OCI-LY1 (cell line): ENCODE measurements around the gene MAN1B1.
"Not testable (repeated sequence)": the region's sequence is repeated elsewhere in the genome, so short reads cannot be mapped to it uniquely, and the experiment has no call there.

ENCODE experiments used
- H2AFZ ChIP-seq: fragments of 200-600 bp; sonication (generic), shearing (Covaris generic); 2 replicates; pipeline ENCODE4 v1.6.0; 2014; ENCODE audit warnings: antibody characterized with exemption, mild to moderate bottlenecking, low read length
- H3F3A ChIP-seq: fragments of 200-600 bp; sonication (generic), shearing (Covaris generic); 2 replicates; pipeline ENCODE4 v1.6.0; 2014; ENCODE audit warnings: mild to moderate bottlenecking, antibody characterized with exemption, low read length, moderate library complexity; ENCODE audit not compliant: insufficient read depth
- H3K27ac ChIP-seq: fragments of 200-600 bp; sonication (generic); 2 replicates; pipeline ENCODE4 v1.5.1; 2014; ENCODE audit warnings: low read length, mixed run types, mild to moderate bottlenecking, low read depth; ENCODE audit not compliant: poor library complexity, severe bottlenecking
- H3K27me3 ChIP-seq: fragments of 200-600 bp; sonication (generic); 2 replicates; pipeline ENCODE4 v1.6.0; 2014; ENCODE audit warnings: antibody characterized with exemption, mild to moderate bottlenecking, low read length, moderate library complexity; ENCODE audit not compliant: insufficient read depth
- H3K36me3 ChIP-seq: fragments of 200-600 bp; sonication (generic); 2 replicates; pipeline ENCODE4 v1.6.1; 2014; ENCODE audit warnings: mild to moderate bottlenecking, antibody characterized with exemption, low read length, moderate library complexity, mixed read lengths; ENCODE audit not compliant: insufficient read depth
- H3K4me1 ChIP-seq: fragments of 200-600 bp; sonication (generic); 2 replicates; pipeline ENCODE4 v1.5.1; 2014; ENCODE audit warnings: mild to moderate bottlenecking, low read length, moderate library complexity; ENCODE audit not compliant: insufficient read depth, severe bottlenecking
- H3K4me2 ChIP-seq: fragments of 200-600 bp; sonication (generic), shearing (Covaris generic); 2 replicates; pipeline ENCODE4 v1.6.1; 2014; ENCODE audit warnings: low read length
- H3K4me3 ChIP-seq: fragments of 200-600 bp; sonication (generic); 2 replicates; pipeline ENCODE4 v1.5.1; 2014; ENCODE audit warnings: low read length, low read depth, mild to moderate bottlenecking, mixed read lengths; ENCODE audit not compliant: poor library complexity, severe bottlenecking
- H3K79me2 ChIP-seq: fragments of 200-600 bp; shearing (Covaris generic); 2 replicates; pipeline ENCODE4 v1.6.1; 2016; ENCODE audit warnings: mixed run types, low read length, mixed read lengths; ENCODE audit not compliant: insufficient read depth
- H3K9ac ChIP-seq: fragments of 200-600 bp; sonication (generic), shearing (Covaris generic); 2 replicates; pipeline ENCODE4 v1.6.1; 2014; ENCODE audit warnings: mild to moderate bottlenecking, low read length, mixed read lengths
- H3K9me2 ChIP-seq: fragments of 200-600 bp; sonication (generic), shearing (Covaris generic); 2 replicates; pipeline ENCODE4 v1.6.1; 2014; ENCODE audit warnings: low read depth, mild to moderate bottlenecking, low read length, mixed read lengths
- H3K9me3 ChIP-seq: fragments of 200-600 bp; shearing (Covaris generic); 2 replicates; pipeline ENCODE4 v1.6.1; 2014; ENCODE audit warnings: low read length, mixed read lengths
- H4K20me1 ChIP-seq: fragments of 200-600 bp; sonication (generic), shearing (Covaris generic); 2 replicates; pipeline ENCODE4 v1.6.0; 2016; ENCODE audit warnings: mild to moderate bottlenecking, low read length; ENCODE audit not compliant: insufficient read depth
- EZH2 ChIP-seq: fragments of 200-600 bp; sonication (generic), shearing (Covaris generic); IDR thresholded peaks from 2 replicates; pipeline ENCODE4 v1.8.0; 2017; ENCODE audit warnings: borderline replicate concordance, mixed run types, mild to moderate bottlenecking, antibody characterized with exemption, low read length, moderate library complexity, mixed read lengths
- TF ChIP-seq, protein P1 (sequence below): fragments of 200-600 bp; sonication (generic), shearing (Covaris generic); IDR thresholded peaks from 2 replicates; pipeline ENCODE4 v1.5.1; 2017; ENCODE audit warnings: mild to moderate bottlenecking, antibody characterized with exemption, low read length, moderate library complexity, mixed read lengths

Gene MAN1B1

DNA sequence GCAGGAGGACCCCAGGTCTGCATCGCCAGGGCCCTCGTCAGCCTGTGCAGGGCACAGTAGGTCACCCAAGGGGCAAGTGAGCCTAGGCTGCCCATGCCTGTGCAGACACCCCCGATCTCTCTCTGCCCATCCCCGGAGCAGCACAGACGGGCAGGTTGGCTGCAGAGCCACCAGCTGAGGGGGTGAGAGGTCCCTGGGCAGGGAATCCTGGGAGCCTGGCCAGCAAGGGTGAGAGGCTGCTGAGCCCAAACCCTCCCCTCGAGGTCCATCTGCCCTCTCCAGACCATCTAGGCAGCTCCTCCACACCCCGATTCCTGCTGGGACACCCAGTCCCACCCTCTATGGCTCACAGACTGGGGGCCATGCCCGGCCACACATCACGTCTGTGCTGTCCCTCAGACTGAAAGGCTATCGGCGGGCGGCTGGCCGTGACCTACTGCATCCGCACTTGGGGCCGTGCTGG lies 30.5 kb downstream of the MAN1B1 start:
- Histone ChIP-seq H3K9me2 (no peaks in the 10 kb centered on the region), H3K27me3 (no peaks in the 10 kb centered on the region), H3K9me3 (no peaks in the 10 kb centered on the region), H3K9ac (no peak overlapping the region), H4K20me1 (no peaks in the 10 kb centered on the region), H2AFZ (no peak overlapping the region), H3K36me3 (peaks cover 10% of the 10 kb centered on the region), H3K27ac (no peak overlapping the region), H3F3A (no peaks in the 10 kb centered on the region), H3K79me2 (no peaks in the 10 kb centered on the region), H3K4me3 (no peak overlapping the region), H3K4me2 (no peak overlapping the region), H3K4me1 (peaks cover 41% of the 10 kb centered on the region)
- no peak for TF ChIP-seq EZH2
- TF ChIP-seq, protein P1, sequence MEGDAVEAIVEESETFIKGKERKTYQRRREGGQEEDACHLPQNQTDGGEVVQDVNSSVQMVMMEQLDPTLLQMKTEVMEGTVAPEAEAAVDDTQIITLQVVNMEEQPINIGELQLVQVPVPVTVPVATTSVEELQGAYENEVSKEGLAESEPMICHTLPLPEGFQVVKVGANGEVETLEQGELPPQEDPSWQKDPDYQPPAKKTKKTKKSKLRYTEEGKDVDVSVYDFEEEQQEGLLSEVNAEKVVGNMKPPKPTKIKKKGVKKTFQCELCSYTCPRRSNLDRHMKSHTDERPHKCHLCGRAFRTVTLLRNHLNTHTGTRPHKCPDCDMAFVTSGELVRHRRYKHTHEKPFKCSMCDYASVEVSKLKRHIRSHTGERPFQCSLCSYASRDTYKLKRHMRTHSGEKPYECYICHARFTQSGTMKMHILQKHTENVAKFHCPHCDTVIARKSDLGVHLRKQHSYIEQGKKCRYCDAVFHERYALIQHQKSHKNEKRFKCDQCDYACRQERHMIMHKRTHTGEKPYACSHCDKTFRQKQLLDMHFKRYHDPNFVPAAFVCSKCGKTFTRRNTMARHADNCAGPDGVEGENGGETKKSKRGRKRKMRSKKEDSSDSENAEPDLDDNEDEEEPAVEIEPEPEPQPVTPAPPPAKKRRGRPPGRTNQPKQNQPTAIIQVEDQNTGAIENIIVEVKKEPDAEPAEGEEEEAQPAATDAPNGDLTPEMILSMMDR, result no peak

DNA sequence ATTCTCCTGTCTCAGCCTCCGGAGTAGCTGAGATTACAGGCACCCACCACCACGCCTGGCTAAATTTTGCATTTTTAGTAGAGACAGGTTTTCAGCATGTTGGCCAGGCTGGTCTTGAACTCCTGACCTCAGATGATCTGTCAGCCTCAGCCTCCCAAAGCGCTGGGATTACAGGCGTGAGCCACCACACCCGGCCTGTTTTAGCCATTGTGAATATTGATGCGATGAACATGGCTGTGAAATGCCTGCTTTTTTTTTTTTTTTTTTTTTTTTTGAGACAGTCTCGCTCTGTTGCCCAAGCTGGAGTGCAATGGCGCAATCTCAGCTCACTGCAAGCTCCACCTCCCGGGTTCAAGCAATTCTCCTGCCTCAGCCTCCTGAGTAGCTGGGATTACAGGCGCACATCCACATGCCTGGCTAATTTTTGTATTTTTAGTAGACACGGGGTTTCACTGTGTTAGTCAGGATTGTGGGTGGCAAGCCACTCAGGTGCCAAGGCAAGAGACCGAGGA lies 31.4 kb downstream of the MAN1B1 start:
- H4K20me1 ChIP-seq, H3K4me2 ChIP-seq, H3K9ac ChIP-seq: not testable (repeated sequence)

DNA sequence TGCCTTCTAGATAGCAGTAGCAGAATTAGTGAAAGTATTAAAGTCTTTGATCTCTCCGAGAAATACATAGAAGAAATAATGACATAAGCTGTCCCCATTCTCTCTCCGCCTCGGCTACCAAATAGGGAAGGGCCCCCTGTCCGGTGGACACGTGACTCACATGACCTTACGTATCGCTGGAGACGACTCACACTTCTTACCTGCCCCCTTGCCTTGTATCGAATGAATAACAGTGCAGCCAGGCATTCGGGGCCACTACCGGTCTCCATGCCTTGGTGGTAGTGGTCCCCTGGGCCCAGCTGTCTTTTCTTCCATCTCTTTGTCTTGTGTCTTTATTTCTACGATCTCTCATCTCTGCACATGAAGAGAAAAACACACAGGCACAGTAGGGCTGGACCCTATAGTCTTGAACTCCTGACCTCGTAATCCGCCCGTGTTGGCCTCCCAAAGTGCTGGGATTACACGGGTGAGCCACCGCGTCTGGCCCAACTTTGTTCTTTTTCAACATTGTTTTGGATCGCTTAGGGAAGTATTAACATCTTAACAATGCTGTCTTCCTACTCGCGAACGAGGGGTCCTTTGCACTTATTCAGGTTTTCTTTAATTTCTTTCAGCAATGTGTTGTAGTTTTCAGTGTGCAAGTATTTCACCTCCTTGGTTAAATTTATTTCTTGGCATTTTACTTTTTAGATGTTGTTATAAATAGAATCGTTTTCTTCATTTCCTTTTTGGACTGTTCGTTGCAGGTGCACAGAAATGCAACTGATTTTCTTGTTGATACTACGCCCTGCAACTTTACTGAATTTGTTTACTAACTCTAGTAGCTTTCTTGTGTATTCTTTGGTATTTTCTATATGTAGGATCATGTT lies 35.4 kb downstream of the MAN1B1 start:
- H3K9me2 ChIP-seq, H3K79me2 ChIP-seq, H3K36me3 ChIP-seq, H4K20me1 ChIP-seq, H3K9ac ChIP-seq, H2AFZ ChIP-seq, H3K9me3 ChIP-seq, H3F3A ChIP-seq, H3K27me3 ChIP-seq: not testable (repeated sequence)
- peak overlapping the region; percentile 48 for H3K4me2 ChIP-seq
- peak overlapping the region; percentile 2 for H3K4me3 ChIP-seq
- peak overlapping the region; percentile 85 for H3K27ac ChIP-seq
- H3K4me1 ChIP-seq, result peaks cover 51% of the 10 kb centered on the region

More for the DNA sequence above, 31.4 kb downstream of the MAN1B1 start:
- H3K27ac ChIP-seq, H3K36me3 ChIP-seq, H3K27me3 ChIP-seq, H3K9me3 ChIP-seq, H2AFZ ChIP-seq, H3F3A ChIP-seq, H3K9me2 ChIP-seq, H3K4me3 ChIP-seq, H3K79me2 ChIP-seq: not testable (repeated sequence)
- H3K4me1 ChIP-seq, result peaks cover 45% of the 10 kb centered on the region

DNA sequence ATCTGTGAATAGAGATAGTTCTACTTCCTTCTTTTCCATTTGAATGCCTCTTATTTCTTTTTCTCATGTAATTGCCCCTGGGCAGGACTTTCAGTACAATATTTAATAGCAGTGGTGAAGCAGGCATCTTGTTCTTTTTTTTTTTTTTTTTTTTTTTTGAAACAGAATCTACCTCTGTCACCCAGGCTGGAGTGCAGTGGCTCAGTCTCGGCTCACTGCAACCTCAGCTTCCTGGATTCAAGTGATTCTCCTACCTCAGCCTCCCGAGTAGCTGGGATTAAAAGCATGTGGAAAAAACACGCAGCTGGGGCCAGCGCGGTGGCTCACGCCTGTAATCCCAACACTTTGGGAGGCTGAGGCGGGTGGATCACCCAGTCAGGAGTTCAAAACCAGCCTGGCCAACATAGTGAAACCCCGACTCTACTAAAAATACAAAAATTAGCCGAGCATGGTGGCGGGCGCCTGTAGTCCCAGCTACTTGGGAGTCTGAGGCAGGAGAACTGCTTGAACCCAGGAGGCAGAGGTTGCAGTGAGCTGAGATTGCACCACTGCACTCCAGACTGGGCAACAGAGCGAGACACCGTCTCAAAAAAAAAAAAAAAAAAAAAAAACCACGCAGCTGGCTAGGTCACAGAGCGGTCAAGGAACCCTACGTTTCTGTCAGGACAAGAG lies 36.1 kb downstream of the MAN1B1 start:
- not testable (repeated sequence) for H3K36me3 ChIP-seq, H3K27me3 ChIP-seq, H3F3A ChIP-seq, H3K9me2 ChIP-seq, H3K4me3 ChIP-seq, H3K9ac ChIP-seq, H3K79me2 ChIP-seq, H4K20me1 ChIP-seq, H2AFZ ChIP-seq, H3K9me3 ChIP-seq
- peak overlapping the region; percentile 85 for H3K27ac ChIP-seq
- peak overlapping the region; percentile 48 for H3K4me2 ChIP-seq
- peaks cover 59% of the 10 kb centered on the region for H3K4me1 ChIP-seq
